Epithelial cell of esophagus (primary cell): ENCODE data around the gene DET1.

ENCODE experiments used
- DNase-seq: peaks from one replicate; pipeline ENCODE4 v3.0.0; 2010; ENCODE audit warnings: low read depth
- H3K4me3 ChIP-seq: 2 replicates; pipeline ENCODE4 v1.5.1; 2011; ENCODE audit warnings: mild to moderate bottlenecking, low read length, control low read depth
- CTCF ChIP-seq: IDR thresholded peaks from 2 replicates; pipeline ENCODE4 v1.5.1; 2011; ENCODE audit warnings: low read depth, mild to moderate bottlenecking, low read length, control low read depth, inconsistent platforms; ENCODE audit not compliant: insufficient read depth; ENCODE audit errors: missing control alignments

Gene DET1

GRCh38 chr15:88509321-88509720 is 37.2 kb downstream of the DET1 start:
- no peak overlapping the region for H3K4me3 ChIP-seq
- no peak for TF ChIP-seq CTCF
- no peak for DNase-seq

DNA sequence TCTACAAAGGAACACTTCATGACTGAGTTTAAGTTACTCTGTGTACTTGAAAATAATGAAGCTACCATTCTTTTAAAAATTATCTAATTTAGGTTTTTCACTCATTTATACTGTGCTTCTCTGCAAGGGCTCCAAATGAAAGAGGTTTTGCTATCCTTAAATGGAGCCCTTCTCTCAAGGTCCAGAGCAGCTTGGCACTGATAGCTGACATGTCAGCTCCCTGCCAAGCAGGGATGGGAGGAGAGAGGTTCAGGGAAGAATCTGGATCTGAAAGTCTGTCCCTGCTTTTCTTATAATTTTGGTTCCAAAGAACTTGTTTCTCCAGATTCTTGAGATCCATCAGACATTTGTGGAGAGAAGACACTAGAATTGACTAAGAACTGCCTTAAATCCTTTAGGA is 39.9 kb downstream of the DET1 start:
- TF ChIP-seq CTCF, result no peak

GRCh38 chr15:88505721-88506120 is 40.8 kb downstream of the DET1 start:
- DNase-seq, result no peak
- H3K4me3 ChIP-seq, result no peak overlapping the region
- no peak for TF ChIP-seq CTCF

More for the DNA sequence above, 39.9 kb downstream of the DET1 start:
- DNase-seq, result no peak
- H3K4me3 ChIP-seq, result no peak overlapping the region

DNA sequence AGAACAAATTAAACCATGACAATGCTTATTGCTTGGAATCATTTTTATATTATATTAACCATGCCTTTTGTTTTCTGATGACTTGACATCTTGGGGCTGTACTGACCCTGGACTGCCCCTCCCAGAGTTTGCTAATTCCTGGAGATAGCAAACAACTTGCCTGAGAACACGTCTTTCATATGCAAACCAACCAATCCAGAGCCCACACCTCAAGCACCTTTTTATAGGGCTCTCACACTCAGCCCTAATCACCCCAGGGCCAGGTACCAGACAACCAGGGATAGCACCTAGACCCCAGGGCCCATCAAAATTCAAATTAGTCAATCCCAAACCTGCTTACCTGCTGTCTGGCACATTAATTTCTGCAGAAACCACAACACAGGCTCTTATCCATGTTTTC is 42.0 kb downstream of the DET1 start:
- H3K4me3 ChIP-seq, result no peak overlapping the region
- TF ChIP-seq CTCF, result no peak
- no peak for DNase-seq

GRCh38 chr15:88498996-88499395 is 47.5 kb downstream of the DET1 start:
- no peak for TF ChIP-seq CTCF
- no peak for DNase-seq
- no peak overlapping the region for H3K4me3 ChIP-seq

DNA sequence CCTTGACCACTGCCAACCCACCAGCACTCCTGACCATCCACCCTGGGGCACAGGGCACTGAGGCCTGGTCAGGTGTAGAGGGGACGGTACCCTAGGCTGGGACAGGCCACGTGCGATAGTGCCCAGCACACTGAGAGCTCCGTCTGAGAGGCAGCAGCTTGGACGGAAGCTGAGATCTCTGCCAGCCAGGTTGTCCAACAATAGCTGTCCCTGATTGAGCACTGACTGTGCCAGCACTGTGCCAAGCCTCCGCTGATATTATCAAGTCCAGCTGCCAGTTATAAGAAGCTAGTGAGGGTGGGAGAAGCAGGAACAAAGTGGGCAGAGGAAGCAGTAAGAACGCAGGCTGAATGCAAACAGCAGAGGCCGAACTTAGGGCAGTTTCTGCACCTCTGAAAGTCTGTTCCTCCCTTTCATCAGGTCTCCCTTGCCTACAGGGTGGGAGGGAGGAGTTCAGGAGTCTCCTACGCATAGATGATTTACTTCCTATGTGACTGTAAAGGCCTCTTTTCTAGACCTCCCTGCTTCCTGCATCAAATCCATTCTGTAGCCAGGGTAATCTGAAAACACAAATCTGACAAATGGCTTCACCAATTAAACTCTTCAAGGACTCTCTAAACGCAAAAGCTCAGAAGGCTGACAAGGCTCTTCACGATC is 49.2 kb downstream of the DET1 start:
- TF ChIP-seq CTCF, result no peak
- no peak overlapping the region for H3K4me3 ChIP-seq
- no peak for DNase-seq

DNA sequence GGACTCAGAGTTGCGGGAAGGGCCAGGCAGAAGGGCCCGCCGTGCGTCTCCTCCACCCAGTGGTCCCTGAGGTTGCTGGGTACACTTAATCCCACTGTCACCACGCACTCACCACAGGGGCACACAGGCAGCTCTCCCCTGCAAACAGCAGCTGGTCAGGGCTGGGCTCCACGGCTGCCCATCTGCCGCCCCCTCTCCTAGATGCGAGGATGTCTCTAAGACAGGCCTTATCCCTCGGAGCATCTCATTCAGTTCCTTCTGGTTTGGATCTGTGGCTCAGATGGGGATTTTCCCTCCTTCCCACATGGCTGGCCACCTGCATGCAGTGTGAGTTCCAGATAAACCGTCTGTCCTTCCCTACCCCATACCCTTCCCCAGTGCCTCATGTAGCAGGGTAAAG is 52.6 kb downstream of the DET1 start:
- no peak for DNase-seq
- no peak for TF ChIP-seq CTCF
- no peak overlapping the region for H3K4me3 ChIP-seq
